HL-60 (cell line): ENCODE measurements around the gene C1QTNF9.

Source experiments
- DNase-seq, 2 experiments: peaks; one replicate each; pipeline ENCODE4 v3.0.0-alpha.2; 2010 to 2020; ENCODE audit warnings: low read depth in 1 of 2, low spot score in 1 of 2
- H3K27ac ChIP-seq: fragments of 250-450 bp; sonication (Bioruptor Pico); replicated peaks from 2 replicates; pipeline ENCODE4 v1.5.1; 2020; ENCODE audit warnings: mild to moderate bottlenecking, moderate library complexity
- H3K27me3 ChIP-seq: fragments of 250-450 bp; sonication (Bioruptor Pico); 2 replicates; pipeline ENCODE4 v1.5.1; 2021; ENCODE audit warnings: mild to moderate bottlenecking, moderate library complexity; ENCODE audit not compliant: insufficient read depth, poor library complexity, severe bottlenecking
- H3K4me3 ChIP-seq: replicated peaks from 2 replicates; pipeline ENCODE4 v1.5.1; 2011; ENCODE audit warnings: mild to moderate bottlenecking, control low read depth, low read length; ENCODE audit not compliant: insufficient read depth
- CTCF ChIP-seq: IDR thresholded peaks from one replicate; pipeline ENCODE4 v1.5.1; 2011; ENCODE audit warnings: low read length, control low read depth, inconsistent platforms; ENCODE audit not compliant: insufficient read depth
- GABPA ChIP-seq: IDR thresholded peaks from 2 replicates; pipeline ENCODE4 v1.6.1; 2012; ENCODE audit warnings: low read depth
- POLR2AphosphoS5 ChIP-seq: IDR thresholded peaks from 2 replicates; pipeline ENCODE4 v1.6.1; 2012; ENCODE audit warnings: low read depth
- REST ChIP-seq: IDR thresholded peaks from 2 replicates; pipeline ENCODE4 v1.6.1; 2012; ENCODE audit warnings: low read depth; ENCODE audit not compliant: insufficient replicate concordance
- SPI1 ChIP-seq: IDR thresholded peaks from 2 replicates; pipeline ENCODE4 v1.6.1; 2012; ENCODE audit warnings: low read depth, mild to moderate bottlenecking, borderline replicate concordance

Gene C1QTNF9

GRCh38 chr13:24301911-24302310 is 7.5 kb upstream of the C1QTNF9 start:
- no peak for TF ChIP-seq POLR2AphosphoS5
- no peak for TF ChIP-seq GABPA
- no peak for DNase-seq
- Histone ChIP-seq H3K4me3 (no peak overlapping the region), H3K27me3 (no peaks in the 10 kb centered on the region), H3K27ac (no peak overlapping the region)

- H3K27me3 ChIP-seq: no peaks in the 10 kb centered on the region
- H3K27ac ChIP-seq: no peak overlapping the region
- no peak overlapping the region for H3K4me3 ChIP-seq
- DNase-seq: no peak
- TF ChIP-seq GABPA: no peak
- TF ChIP-seq REST: no peak
- no peak for TF ChIP-seq SPI1
- no peak for TF ChIP-seq CTCF
- TF ChIP-seq POLR2AphosphoS5: no peak
Measured at GRCh38 chr13:24304620-24305019, 4.8 kb upstream of the C1QTNF9 start.

GRCh38 chr13:24306632-24307031 is 2.7 kb upstream of the C1QTNF9 start:
- no peak for DNase-seq
- TF ChIP-seq REST (no peak), CTCF (no peak), POLR2AphosphoS5 (no peak), GABPA (no peak), SPI1 (no peak)
- H3K27ac ChIP-seq: no peak overlapping the region

GRCh38 chr13:24307211-24308067 is 1.9 kb upstream of the C1QTNF9 start:
- Histone ChIP-seq H3K4me3 (no peak overlapping the region), H3K27ac (no peak overlapping the region), H3K27me3 (no peaks in the 10 kb centered on the region)
- TF ChIP-seq POLR2AphosphoS5 (no peak), GABPA (no peak), CTCF (no peak), REST (no peak), SPI1 (no peak)
- no peak for DNase-seq

More at GRCh38 chr13:24306632-24307031, 2.7 kb upstream of the C1QTNF9 start:
- no peak overlapping the region for H3K4me3 ChIP-seq
- no peaks in the 10 kb centered on the region for H3K27me3 ChIP-seq
